HCT116 (cell line): Measurements from ENCODE around the gene RBM12. TPM values are rescaled to one million over a fixed set of nuclear protein-coding genes. Genes with fewer than 3 reads are reported as not detected.

Experiments
- ATAC-seq: fragments of 200-7000 bp; cut with Tn5 transposase; 2 replicates; pipeline ENCODE4 v1.9.1; 2020; ENCODE audit warnings: mild to moderate bottlenecking, moderate library complexity
- BruUV-seq: library from RNA; stranded (reverse); fragments of 400-500 nt; replicated peaks from 2 replicates; lab custom pipeline; 2021; lab: Mats Ljungman, UMichigan
- CTCF ChIA-PET: fragments of 300-600 bp; sonication (Branson Sonifier 250); formaldehyde crosslinking; loops from one replicate; lab custom pipeline; 2021; ENCODE audit warnings: antibody characterized with exemption; lab: Charles Lee
- POLR2A ChIA-PET: fragments of 300-600, 350-600 bp; sonication (Branson Sonifier 250); formaldehyde crosslinking; loops from one replicate; lab custom pipeline; 2021; ENCODE audit warnings: antibody characterized with exemption; lab: Charles Lee
- RAD21 ChIA-PET, 2 experiments: fragments of 300-600 bp; sonication (Branson Sonifier 250); formaldehyde crosslinking; loops; one replicate each; lab custom pipeline; 2023; ENCODE audit warnings: low total read pairs in 2 of 2; ENCODE audit not compliant: uncharacterized antibody in 2 of 2, unreplicated experiment in 2 of 2, low non-redundant PET in 1 of 2; lab: Charles Lee
- DNase-seq: peaks from one replicate; pipeline ENCODE4 v3.0.0-alpha.2; 2010; ENCODE audit warnings: low read depth, low spot score
- H2AFZ ChIP-seq: fragments of 200-600 bp; shearing (Covaris generic), sonication (generic); 2 replicates; pipeline ENCODE4 v1.6.1; 2017; ENCODE audit warnings: low read depth, mixed run types, mixed read lengths, antibody characterized with exemption, low read length; ENCODE audit not compliant: poor library complexity, severe bottlenecking
- H3K27ac ChIP-seq: 2 replicates; pipeline ENCODE4 v1.5.1; 2012; ENCODE audit warnings: low read depth, low read length
- H3K27me3 ChIP-seq: fragments of 200-600 bp; sonication (generic); 2 replicates; pipeline ENCODE4 v1.6.1; 2016; ENCODE audit warnings: mixed run types, low read length, mixed read lengths; ENCODE audit not compliant: insufficient read depth
- H3K36me3 ChIP-seq, 2 experiments: fragments of 200-500 bp in 1 of 2; fragments of 200-600 bp in 1 of 2; sonication (Bioruptor generic) in 1 of 2; sonication (generic) in 1 of 2; 2 replicates each; pipeline versions ENCODE4 v1.5.1 to v1.6.1; 2014 to 2016; ENCODE audit warnings: low read length in 2 of 2, inconsistent platforms in 1 of 2, mixed read lengths in 1 of 2, mixed run types in 1 of 2; ENCODE audit not compliant: insufficient read depth in 2 of 2, control insufficient read depth in 1 of 2
- H3K4me1 ChIP-seq, 2 experiments: fragments of 200-600 bp in 1 of 2; sonication (generic) in 1 of 2; 2 replicates each; pipeline versions ENCODE4 v1.5.1 to v1.6.1; 2012 to 2017; ENCODE audit warnings: low read length in 2 of 2, inconsistent platforms in 1 of 2, mild to moderate bottlenecking in 1 of 2, mixed read lengths in 1 of 2, mixed run types in 1 of 2, moderate library complexity in 1 of 2; ENCODE audit not compliant: insufficient read depth in 2 of 2, control insufficient read depth in 1 of 2
- H3K4me2 ChIP-seq: fragments of 200-600 bp; sonication (generic); 2 replicates; pipeline ENCODE4 v1.6.1; 2017; ENCODE audit warnings: mixed run types, low read length, mixed read lengths
- H3K4me3 ChIP-seq, 2 experiments: fragments of 200-600 bp in 1 of 2; sonication (generic) in 1 of 2; replicated peaks in 1 of 2; 2 replicates each; pipeline ENCODE4 v1.5.1; 2011 to 2016; ENCODE audit warnings: low read length in 2 of 2, control low read depth in 1 of 2, low read depth in 1 of 2, mild to moderate bottlenecking in 1 of 2, mixed read lengths in 1 of 2, mixed run types in 1 of 2
- H3K79me2 ChIP-seq: fragments of 200-600 bp; sonication (generic); 2 replicates; pipeline ENCODE4 v1.6.1; 2017; ENCODE audit warnings: mild to moderate bottlenecking, mixed run types, low read length, moderate library complexity, mixed read lengths; ENCODE audit not compliant: insufficient read depth
- H3K9ac ChIP-seq: fragments of 200-600 bp; sonication (generic); 2 replicates; pipeline ENCODE4 v1.6.1; 2016; ENCODE audit warnings: low read length, mixed read lengths
- H3K9me2 ChIP-seq: fragments of 200-600 bp; sonication (generic), shearing (Covaris generic); 2 replicates; pipeline ENCODE4 v1.6.1; 2017; ENCODE audit warnings: mixed run types, mild to moderate bottlenecking, moderate library complexity; ENCODE audit not compliant: insufficient read depth
- H3K9me3 ChIP-seq, 2 experiments: fragments of 200-500 bp in 1 of 2; fragments of 200-600 bp in 1 of 2; sonication (Bioruptor generic) in 1 of 2; sonication (generic) in 1 of 2; 2 replicates each; pipeline ENCODE4 v1.6.1; 2014 to 2017; ENCODE audit warnings: low read length in 2 of 2, mixed read lengths in 2 of 2, inconsistent platforms in 1 of 2, low read depth in 1 of 2, mild to moderate bottlenecking in 1 of 2, mixed run types in 1 of 2, moderate library complexity in 1 of 2; ENCODE audit not compliant: control insufficient read depth in 1 of 2, insufficient read depth in 1 of 2
- H4K20me1 ChIP-seq: fragments of 200-600 bp; sonication (generic), shearing (Covaris generic); 2 replicates; pipeline ENCODE4 v1.6.1; 2017; ENCODE audit warnings: mixed run types, mild to moderate bottlenecking, moderate library complexity; ENCODE audit not compliant: insufficient read depth
- ATF3 ChIP-seq: IDR thresholded peaks from 2 replicates; pipeline ENCODE4 v1.6.1; 2012
- CBX3 ChIP-seq: IDR thresholded peaks from 2 replicates; pipeline ENCODE4 v1.6.1; 2012; ENCODE audit warnings: low read depth
- EGR1 ChIP-seq: IDR thresholded peaks from 2 replicates; pipeline ENCODE4 v1.6.1; 2012; ENCODE audit warnings: low read depth
- ELF1 ChIP-seq: IDR thresholded peaks from 2 replicates; pipeline ENCODE4 v1.6.1; 2012; ENCODE audit warnings: low read depth, borderline replicate concordance
- EZH2 ChIP-seq: fragments of 200-600 bp; sonication (generic); IDR thresholded peaks from 2 replicates; pipeline ENCODE4 v1.6.1; 2017; ENCODE audit warnings: antibody characterized with exemption, mixed run types
- EZH2phosphoT487 ChIP-seq: fragments of 200-600 bp; IDR thresholded peaks from 2 replicates; pipeline ENCODE4 v1.6.1; 2018; ENCODE audit warnings: antibody characterized with exemption, borderline replicate concordance
- FOSL1 ChIP-seq: IDR thresholded peaks from 2 replicates; pipeline ENCODE4 v1.6.1; 2012; ENCODE audit warnings: low read depth
- JUND ChIP-seq: IDR thresholded peaks from 2 replicates; pipeline ENCODE4 v1.6.1; 2012
- MAX ChIP-seq: IDR thresholded peaks from 2 replicates; pipeline ENCODE4 v1.6.1; 2012
- POLR2A ChIP-seq: IDR thresholded peaks from 2 replicates; pipeline ENCODE4 v1.7.0; 2011; ENCODE audit warnings: borderline replicate concordance; ENCODE audit not compliant: insufficient read depth, insufficient read length; ENCODE audit errors: extremely low read depth
- POLR2AphosphoS5 ChIP-seq: IDR thresholded peaks from 2 replicates; pipeline ENCODE4 v1.6.1; 2011; ENCODE audit warnings: mild to moderate bottlenecking, low read depth, low read length, moderate library complexity
- RAD21 ChIP-seq: IDR thresholded peaks from 2 replicates; pipeline ENCODE4 v1.6.1; 2012; ENCODE audit warnings: low read depth, mild to moderate bottlenecking
- SIN3A ChIP-seq: IDR thresholded peaks from 2 replicates; pipeline ENCODE4 v1.6.1; 2012; ENCODE audit warnings: low read depth
- SP1 ChIP-seq: IDR thresholded peaks from 2 replicates; pipeline ENCODE4 v1.6.1; 2012; ENCODE audit warnings: low read depth
- SRF ChIP-seq: IDR thresholded peaks from 2 replicates; pipeline ENCODE4 v1.6.1; 2012; ENCODE audit warnings: low read depth
- TCF7L2 ChIP-seq: IDR thresholded peaks from 2 replicates; pipeline ENCODE4 v1.7.0; 2011; ENCODE audit warnings: borderline replicate concordance, inconsistent platforms; ENCODE audit not compliant: insufficient read depth, insufficient read length; ENCODE audit errors: extremely low read depth
- YY1 ChIP-seq: IDR thresholded peaks from 2 replicates; pipeline ENCODE4 v1.6.1; 2011; ENCODE audit warnings: low read length, low read depth, moderate library complexity, mild to moderate bottlenecking; ENCODE audit not compliant: insufficient replicate concordance; ENCODE audit errors: extremely low read depth
- ZFX ChIP-seq: fragments of 450-650 bp; IDR thresholded peaks from 2 replicates; pipeline ENCODE4 v1.6.1; 2017
- ZNF274 ChIP-seq: fragments of 200-500 bp; sonication (Bioruptor generic); IDR thresholded peaks from 2 replicates; pipeline ENCODE4 v1.6.1; 2014; ENCODE audit warnings: mild to moderate bottlenecking, low read depth, low read length, inconsistent platforms
- intact Hi-C: fragments of 100-400 bp; cut with micrococcal nuclease; formaldehyde crosslinking; loops from 2 replicates; pipeline ENCODE4 v1.10.0; 2022
- total RNA-seq: library from RNA; stranded (reverse); gene quantifications from one replicate; pipeline ENCODE4 v1.2.1, GENCODE V29; 2021; ENCODE audit not compliant: unreplicated experiment

The RBM12 gene
- total RNA-seq, 1 experiment from 2014 or later, result 110 TPM

GRCh38 chr20:35669681-35670080 lies 5.0 kb upstream of the RBM12 start:
- DNase-seq, result no peak
- RAD21 ChIA-PET, result no interaction called here

GRCh38 chr20:35669221-35669620 lies 4.5 kb upstream of the RBM12 start:
- ChIA-PET RAD21 (no interaction called here), CTCF (no interaction called here), POLR2A (no interaction called here)
- no peak overlapping the region for H2AFZ ChIP-seq
- H3K27me3 ChIP-seq, result no peaks in the 10 kb centered on the region
- no peaks in the 10 kb centered on the region for H3K9me2 ChIP-seq
- H3K4me1 ChIP-seq, result peaks cover 0 to 4% of the 10 kb centered on the region in 2 experiments; a peak in 1 of 4 replicates
- H3K79me2 ChIP-seq, result peaks cover 5% of the 10 kb centered on the region
- BruUV-seq, result no TSS peak
- TF ChIP-seq SP1, result no peak
- TF ChIP-seq SIN3A, result no peak
- no peak for TF ChIP-seq ELF1
- TF ChIP-seq FOSL1, result no peak
- TF ChIP-seq CBX3, result no peak
- TF ChIP-seq ZNF274, result no peak
- TF ChIP-seq JUND, result no peak
- no peaks in the 10 kb centered on the region for H3K9me3 ChIP-seq
- intact Hi-C loops, result no loop called here
- no peak overlapping the region for H3K9ac ChIP-seq
- no peak overlapping the region for H3K4me3 ChIP-seq
- H3K27ac ChIP-seq, result no peak overlapping the region
- DNase-seq (no peak), ATAC-seq (no peak)
- peaks cover 18 to 28% of the 10 kb centered on the region in 2 experiments; a peak in 3 of 4 replicates for H3K36me3 ChIP-seq
- no peaks in the 10 kb centered on the region for H4K20me1 ChIP-seq
- H3K4me2 ChIP-seq, result no peak overlapping the region

More at GRCh38 chr20:35669681-35670080, 5.0 kb upstream of the RBM12 start:
- no peak overlapping the region for H3K4me3 ChIP-seq
- H3K9ac ChIP-seq, result no peak overlapping the region
- H3K9me3 ChIP-seq, result no peaks in the 10 kb centered on the region
- CTCF ChIA-PET, result no interaction called here
- H3K36me3 ChIP-seq, result peaks cover 20 to 29% of the 10 kb centered on the region in 2 experiments; a peak in 3 of 4 replicates
- POLR2A ChIA-PET, result no interaction called here
- H3K27ac ChIP-seq, result no peak overlapping the region
- H3K4me2 ChIP-seq, result no peak overlapping the region
- H3K4me1 ChIP-seq, result peaks cover 0 to 4% of the 10 kb centered on the region in 2 experiments; a peak in 1 of 4 replicates
- no peaks in the 10 kb centered on the region for H3K27me3 ChIP-seq
- peaks cover under 1% of the 10 kb centered on the region; the same call in 1 of the 2 replicates for H3K79me2 ChIP-seq
- no peaks in the 10 kb centered on the region for H3K9me2 ChIP-seq
- H4K20me1 ChIP-seq, result no peaks in the 10 kb centered on the region
- no peak for ATAC-seq
- intact Hi-C loops, result no loop called here
- no peak overlapping the region for H2AFZ ChIP-seq
- TF ChIP-seq ATF3, result no peak
- no peak for TF ChIP-seq JUND
- TF ChIP-seq TCF7L2, result no peak
- no peak for TF ChIP-seq CBX3
- TF ChIP-seq ZFX, result no peak
- no peak for TF ChIP-seq SP1
- TF ChIP-seq MAX, result no peak
- no peak for TF ChIP-seq EZH2
- TF ChIP-seq POLR2A, result no peak
- no peak for TF ChIP-seq SRF
- no peak for TF ChIP-seq EGR1
- no peak for TF ChIP-seq SIN3A
- TF ChIP-seq POLR2AphosphoS5, result no peak
- no peak for TF ChIP-seq EZH2phosphoT487
- TF ChIP-seq YY1, result no peak
- no peak for TF ChIP-seq RAD21
- TF ChIP-seq, all 23 proteins: peak for 0
- BruUV-seq, result no TSS peak
